SK-N-MC (cell line): ENCODE data around the gene TBC1D22A.

ENCODE experiments used
- FOXP2 ChIP-seq: optimal IDR thresholded peaks from 2 replicates; pipeline ENCODE3; 2011; ENCODE audit warnings: mild to moderate bottlenecking, moderate library complexity; ENCODE audit not compliant: insufficient read depth; ENCODE audit errors: extremely low read length, control extremely low read depth
- POLR2AphosphoS5 ChIP-seq: IDR thresholded peaks from 2 replicates; pipeline ENCODE4 v1.6.1; 2012; ENCODE audit warnings: mild to moderate bottlenecking, low read depth, low read length, borderline replicate concordance

- TF ChIP-seq POLR2AphosphoS5 (no peak), FOXP2 (no peak)
These were observed 447.1 kb downstream of the TBC1D22A start for GRCh38 chr22:47209547-47210023.
